Right lobe of liver (tissue), 4 donors: Measurements from ENCODE around the gene CASP7.

ENCODE experiments used
- CTCF ChIP-seq, 4 donors: fragments of 200-600 bp in 3 of 4; fragments of 450-650 bp in 1 of 4; IDR thresholded peaks; one replicate each; pipeline versions ENCODE4 v1.5.1 to v1.8.0; 2016 to 2022; ENCODE audit warnings: antibody characterized with exemption in 4 of 4, mild to moderate bottlenecking in 2 of 4
- POLR2A ChIP-seq: fragments of 450-650 bp; IDR thresholded peaks from one replicate; pipeline ENCODE4 v1.6.1; 2017; ENCODE audit warnings: antibody characterized with exemption, mild to moderate bottlenecking
- donor health status: DM: no; HTN: no; CAD: no.
- donor health status: DM: no; HTN: no; CAD: no.
- donor health status: DM: no; HTN: yes; CAD: no.

- TF ChIP-seq CTCF (IDR thresholded peaks at IDR 0.05) (no peak), POLR2A (no peak)
Measured at GRCh38 chr10:113666682-113667252, 12.9 kb upstream of the CASP7 start.
